IPS-18a (cell line): ENCODE results near the gene FTO.

Experiments used
- H3K27ac ChIP-seq: one replicate; pipeline ENCODE4 v1.5.1; 2013; ENCODE audit warnings: low read length
- H3K27me3 ChIP-seq: one replicate; pipeline ENCODE4 v1.6.1; 2013; ENCODE audit warnings: mild to moderate bottlenecking, low read length; ENCODE audit not compliant: control insufficient read depth, insufficient read depth
- H3K36me3 ChIP-seq: one replicate; pipeline ENCODE4 v1.6.1; 2013; ENCODE audit warnings: low read depth, low read length; ENCODE audit not compliant: control insufficient read depth
- H3K4me1 ChIP-seq: one replicate; pipeline ENCODE4 v1.6.1; 2013; ENCODE audit warnings: low read depth, low read length; ENCODE audit not compliant: control insufficient read depth
- H3K4me3 ChIP-seq: one replicate; pipeline ENCODE4 v1.5.1; 2013; ENCODE audit warnings: low read length
- H3K9ac ChIP-seq: one replicate; pipeline ENCODE4 v1.6.1; 2013; ENCODE audit warnings: mild to moderate bottlenecking, low read length, moderate library complexity
- H3K9me3 ChIP-seq: one replicate; pipeline ENCODE4 v1.6.1; 2013; ENCODE audit warnings: low read depth, low read length; ENCODE audit not compliant: control insufficient read depth

Gene FTO

DNA sequence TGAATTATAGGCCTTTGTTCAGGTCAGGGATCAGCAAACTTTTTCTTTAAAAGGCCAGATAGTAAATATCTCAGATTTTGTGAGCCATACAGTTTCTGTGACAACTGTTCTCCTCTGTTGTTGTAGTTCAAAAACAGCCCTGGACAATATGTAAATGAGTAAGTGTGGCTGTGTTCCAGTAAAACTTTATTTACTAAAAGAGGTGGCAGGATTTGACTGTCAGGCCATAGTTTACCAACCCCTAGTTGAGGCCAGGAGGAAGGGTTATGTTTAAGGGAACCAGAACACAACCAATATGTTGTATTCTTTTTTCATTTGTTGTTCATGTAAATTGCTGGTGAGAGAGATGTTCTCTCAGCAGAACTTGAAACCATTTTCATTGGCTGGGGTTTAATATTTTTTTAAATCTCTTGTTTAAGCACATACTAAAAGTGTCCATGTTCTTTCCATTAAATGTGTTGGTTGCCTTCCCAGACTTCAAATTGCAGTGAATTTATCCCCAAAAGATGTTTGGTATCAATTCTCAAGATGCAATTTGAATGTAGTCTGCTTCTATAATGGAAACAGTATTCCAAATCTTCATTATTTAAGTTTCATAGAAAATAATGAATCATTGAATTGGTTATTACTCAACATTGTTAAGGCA is 260.3 kb downstream of the FTO start:
- Histone ChIP-seq H3K9me3 (no peaks in the 10 kb centered on the region), H3K9ac (no peak overlapping the region), H3K36me3 (no peaks in the 10 kb centered on the region), H3K4me3 (no peak overlapping the region), H3K4me1 (peaks cover 8% of the 10 kb centered on the region), H3K27me3 (no peaks in the 10 kb centered on the region), H3K27ac (no peak overlapping the region)

DNA sequence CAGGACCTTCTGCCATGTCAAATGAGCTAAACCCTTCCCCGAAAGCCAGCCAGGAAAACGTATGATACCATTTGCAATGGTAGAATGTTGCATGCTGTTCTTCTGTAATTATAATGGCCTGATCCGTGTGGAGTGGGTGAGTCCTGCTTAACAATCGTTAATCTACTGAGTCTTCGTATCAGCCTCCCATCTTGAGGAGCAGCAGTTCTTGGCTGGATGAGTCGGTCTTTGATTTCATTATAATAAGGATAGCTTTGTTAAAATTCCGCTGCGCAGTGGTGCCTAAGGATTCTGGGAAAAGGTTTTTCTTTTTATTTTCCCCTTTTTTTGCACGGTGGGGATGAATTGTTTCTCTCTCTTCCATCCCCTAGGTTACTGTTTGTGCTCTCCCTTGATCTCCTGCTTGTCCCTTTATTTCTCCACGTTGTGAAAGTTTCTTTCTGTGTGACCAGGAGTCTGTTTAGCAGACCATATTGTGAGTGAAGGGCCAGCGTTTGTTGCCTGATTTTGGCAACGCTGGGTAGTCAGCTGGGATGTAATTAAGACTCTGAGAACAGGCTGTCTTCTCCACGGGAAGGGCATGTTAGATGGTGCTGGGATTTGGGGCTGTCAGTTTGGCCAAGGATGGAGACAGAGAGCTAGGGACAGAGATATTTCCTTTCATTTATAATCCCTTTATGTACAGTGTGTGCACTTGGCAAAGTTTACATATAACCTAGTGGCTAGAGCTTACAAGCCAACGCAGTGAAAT is 263.0 kb downstream of the FTO start:
- no peaks in the 10 kb centered on the region for H3K36me3 ChIP-seq
- peaks cover 8% of the 10 kb centered on the region for H3K4me1 ChIP-seq
- H3K27me3 ChIP-seq, result no peaks in the 10 kb centered on the region
- no peaks in the 10 kb centered on the region for H3K9me3 ChIP-seq
- H3K4me3 ChIP-seq, result no peak overlapping the region
- H3K9ac ChIP-seq, result no peak overlapping the region
- H3K27ac ChIP-seq, result no peak overlapping the region

DNA sequence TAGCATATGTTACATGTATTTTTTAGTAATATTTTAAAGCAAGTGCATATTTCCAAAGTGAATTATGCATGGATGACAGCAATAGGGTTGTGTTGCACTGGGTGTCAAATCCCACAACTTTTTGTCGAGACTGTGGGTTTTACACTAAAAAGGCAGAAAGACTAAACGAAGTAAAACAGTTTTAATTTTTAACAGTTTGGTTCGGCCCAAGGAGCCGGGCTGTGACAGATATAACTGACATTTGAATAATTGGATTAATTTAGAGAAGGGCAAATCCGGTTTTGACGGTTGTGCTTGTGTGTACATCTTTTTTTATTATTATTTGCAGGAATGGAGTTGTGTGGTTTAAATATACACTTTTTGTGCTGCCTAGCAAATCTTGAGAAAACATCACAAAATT is 263.6 kb downstream of the FTO start:
- peaks cover 8% of the 10 kb centered on the region for H3K4me1 ChIP-seq
- no peaks in the 10 kb centered on the region for H3K9me3 ChIP-seq
- no peak overlapping the region for H3K9ac ChIP-seq
- no peaks in the 10 kb centered on the region for H3K27me3 ChIP-seq
- H3K27ac ChIP-seq, result no peak overlapping the region
- H3K4me3 ChIP-seq, result no peak overlapping the region
- no peaks in the 10 kb centered on the region for H3K36me3 ChIP-seq

DNA sequence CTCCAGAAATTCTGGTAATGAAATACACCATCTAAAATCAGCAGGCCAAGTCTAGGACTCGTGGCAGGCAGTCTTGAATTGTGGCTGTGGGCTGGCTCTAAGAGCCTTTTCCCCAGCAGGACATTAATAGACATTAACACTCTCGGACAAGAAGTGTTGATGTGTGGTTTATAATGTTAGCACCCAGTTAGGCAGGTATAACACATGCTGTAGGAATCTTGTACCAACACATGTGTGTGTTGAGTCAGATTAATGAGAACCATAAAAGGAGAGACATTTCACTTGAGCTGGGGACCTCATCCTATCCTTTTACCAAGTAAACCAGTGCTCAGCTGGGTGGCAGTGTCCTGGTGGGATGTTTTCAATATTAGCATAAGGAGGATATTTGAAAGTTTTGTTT is 264.5 kb downstream of the FTO start:
- peaks cover 8% of the 10 kb centered on the region for H3K4me1 ChIP-seq
- no peak overlapping the region for H3K27ac ChIP-seq

DNA sequence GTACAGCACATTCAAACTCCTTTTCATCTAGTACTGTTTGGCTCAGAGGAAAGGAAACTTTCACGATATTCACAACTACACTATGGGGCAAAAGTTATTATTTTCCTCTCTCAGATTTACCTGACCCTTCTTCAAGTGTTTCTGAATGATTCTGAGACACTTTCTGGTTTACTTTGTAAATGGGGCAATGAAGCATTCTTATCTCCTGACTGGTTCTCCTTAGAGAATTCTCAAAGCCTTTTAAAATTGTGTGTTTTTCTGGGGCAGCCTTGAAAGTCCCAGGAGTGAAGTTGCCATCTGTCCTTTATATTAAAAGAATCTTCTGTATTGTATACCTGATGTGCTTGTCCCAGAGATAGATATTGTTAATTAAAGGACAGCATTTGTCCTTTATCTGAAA is 264.9 kb downstream of the FTO start:
- H3K9me3 ChIP-seq, result no peaks in the 10 kb centered on the region
- peaks cover 8% of the 10 kb centered on the region for H3K4me1 ChIP-seq
- H3K36me3 ChIP-seq, result no peaks in the 10 kb centered on the region

More for the DNA sequence above, 264.5 kb downstream of the FTO start:
- H3K4me3 ChIP-seq, result no peak overlapping the region
- no peaks in the 10 kb centered on the region for H3K27me3 ChIP-seq
- no peaks in the 10 kb centered on the region for H3K36me3 ChIP-seq
- H3K9ac ChIP-seq, result no peak overlapping the region
- H3K9me3 ChIP-seq, result no peaks in the 10 kb centered on the region

DNA sequence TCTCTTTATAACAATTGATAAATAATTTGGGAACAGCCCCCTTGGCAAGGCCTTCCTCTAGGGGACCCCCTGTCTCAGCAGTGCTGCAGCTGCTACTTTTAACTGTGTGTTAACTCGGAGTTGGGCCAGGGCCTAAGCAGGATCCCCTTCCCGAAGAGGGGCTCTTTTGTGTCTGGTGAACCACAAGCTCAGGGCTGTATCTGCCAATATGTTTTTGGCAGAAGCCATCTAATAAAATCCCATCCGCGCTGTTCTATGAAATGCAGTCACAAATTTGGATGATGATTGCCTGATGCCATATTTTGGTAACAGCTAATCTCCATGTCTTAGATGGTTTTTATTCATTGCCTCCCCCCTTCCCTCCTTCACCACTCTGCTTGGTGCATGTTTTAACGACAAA is 267.7 kb downstream of the FTO start:
- no peak overlapping the region for H3K27ac ChIP-seq
- no peaks in the 10 kb centered on the region for H3K27me3 ChIP-seq
- H3K9me3 ChIP-seq, result no peaks in the 10 kb centered on the region
- no peak overlapping the region for H3K4me3 ChIP-seq
- no peaks in the 10 kb centered on the region for H3K36me3 ChIP-seq
- H3K4me1 ChIP-seq, result peaks cover 8% of the 10 kb centered on the region
- H3K9ac ChIP-seq, result no peak overlapping the region

More for the DNA sequence above, 264.9 kb downstream of the FTO start:
- no peak overlapping the region for H3K9ac ChIP-seq
- H3K27ac ChIP-seq, result no peak overlapping the region
- H3K4me3 ChIP-seq, result no peak overlapping the region
- no peaks in the 10 kb centered on the region for H3K27me3 ChIP-seq

DNA sequence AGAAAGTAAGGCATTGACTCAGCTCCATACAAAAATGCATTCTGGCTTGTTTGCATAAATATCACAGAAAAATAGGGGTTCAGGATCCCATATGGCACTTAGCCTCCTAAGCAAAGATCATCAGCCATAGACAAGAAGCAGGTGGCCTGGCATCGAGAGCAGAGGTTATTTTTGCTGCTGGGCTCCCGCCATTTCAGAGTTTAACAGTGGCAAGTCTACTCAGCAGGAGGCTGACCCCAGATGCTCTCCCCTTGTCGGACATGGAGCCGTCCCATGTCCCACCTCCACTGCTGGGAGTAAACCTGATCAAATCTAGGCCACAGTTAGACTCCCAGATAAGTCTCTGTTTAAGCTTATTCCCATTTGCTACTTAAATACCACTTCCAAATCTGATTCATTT is 269.1 kb downstream of the FTO start:
- no peak overlapping the region for H3K9ac ChIP-seq

DNA sequence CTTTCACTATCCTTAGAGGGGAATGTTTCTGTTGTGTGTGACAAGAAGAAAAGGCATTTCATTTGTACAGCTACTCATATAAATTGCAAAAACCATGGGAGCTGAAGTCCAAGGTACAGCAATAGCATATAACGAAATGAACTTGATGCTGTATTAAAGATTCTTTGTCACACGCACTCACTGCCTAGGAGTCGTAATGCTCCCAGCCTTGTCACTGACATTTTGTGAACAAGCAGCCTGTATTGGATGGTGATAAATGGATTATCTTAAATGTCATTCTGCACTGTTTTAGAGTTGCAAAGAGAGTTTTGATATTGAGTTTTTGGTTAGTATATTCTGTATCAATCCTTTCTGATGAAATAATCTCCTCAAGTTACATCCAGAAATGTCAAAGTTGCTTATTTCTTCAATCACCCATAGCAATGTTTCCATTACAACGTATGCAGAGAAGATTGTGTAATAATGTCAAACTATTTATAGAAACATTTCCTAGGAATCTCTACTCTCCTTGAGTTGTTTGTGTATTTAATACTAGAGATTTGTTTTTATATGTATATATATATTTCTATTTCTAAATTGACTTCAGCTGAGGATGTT is 270.6 kb downstream of the FTO start:
- H3K9ac ChIP-seq, result no peak overlapping the region

More for the DNA sequence above, 269.1 kb downstream of the FTO start:
- H3K36me3 ChIP-seq, result no peaks in the 10 kb centered on the region
- no peak overlapping the region for H3K4me3 ChIP-seq
- H3K27me3 ChIP-seq, result no peaks in the 10 kb centered on the region
- H3K4me1 ChIP-seq, result peaks cover 8% of the 10 kb centered on the region
- H3K9me3 ChIP-seq, result no peaks in the 10 kb centered on the region
- no peak overlapping the region for H3K27ac ChIP-seq

DNA sequence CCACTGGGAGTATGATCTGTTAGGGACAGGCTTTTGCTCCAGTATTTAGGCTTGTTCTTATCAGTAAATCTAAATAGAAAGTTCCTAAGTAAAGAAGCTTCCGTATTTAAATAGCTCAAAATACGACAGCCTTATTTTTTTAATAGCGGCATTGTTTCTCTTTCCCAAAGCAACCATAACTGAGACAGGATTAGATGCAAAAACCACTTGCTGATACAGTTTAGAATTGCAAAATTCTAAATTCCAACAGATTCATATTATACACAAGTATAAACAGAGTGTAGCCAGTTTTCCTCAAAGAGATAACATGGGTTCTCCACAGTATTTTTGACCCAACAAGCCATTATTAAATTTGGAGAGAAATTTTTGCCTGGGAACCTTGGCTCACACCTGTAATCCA is 276.7 kb downstream of the FTO start:
- H3K4me1 ChIP-seq, result peaks cover 6% of the 10 kb centered on the region
- H3K9ac ChIP-seq, result no peak overlapping the region
- no peaks in the 10 kb centered on the region for H3K27me3 ChIP-seq
- no peak overlapping the region for H3K4me3 ChIP-seq
- no peaks in the 10 kb centered on the region for H3K36me3 ChIP-seq
- H3K9me3 ChIP-seq, result no peaks in the 10 kb centered on the region
- no peak overlapping the region for H3K27ac ChIP-seq

More for the DNA sequence above, 270.6 kb downstream of the FTO start:
- Histone ChIP-seq H3K36me3 (no peaks in the 10 kb centered on the region), H3K4me3 (no peak overlapping the region), H3K27me3 (no peaks in the 10 kb centered on the region), H3K27ac (no peak overlapping the region), H3K9me3 (no peaks in the 10 kb centered on the region), H3K4me1 (no peaks in the 10 kb centered on the region)

DNA sequence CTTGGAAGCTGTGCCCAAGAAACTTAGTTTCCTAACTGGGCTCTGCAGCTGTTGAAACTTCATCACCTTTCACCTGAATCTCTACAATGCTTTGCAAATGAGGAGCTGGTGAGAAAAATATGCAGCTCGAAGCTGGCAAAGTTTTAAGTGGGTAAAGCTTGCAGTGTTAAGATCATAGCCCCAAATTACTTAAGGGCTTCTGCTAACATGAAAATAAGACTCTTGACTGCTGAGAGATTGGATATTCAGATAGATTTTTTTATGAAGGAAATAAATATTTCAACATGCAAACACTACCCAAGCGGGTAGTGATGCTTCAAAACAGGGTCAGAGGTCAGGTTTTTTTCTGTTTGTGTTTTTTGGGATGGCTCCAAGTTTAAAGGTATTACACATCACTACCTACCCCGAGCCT is 278.7 kb downstream of the FTO start:
- H3K9ac ChIP-seq, result no peak overlapping the region
- no peaks in the 10 kb centered on the region for H3K9me3 ChIP-seq
- no peaks in the 10 kb centered on the region for H3K27me3 ChIP-seq
- H3K4me1 ChIP-seq, result peaks cover 6% of the 10 kb centered on the region
- H3K36me3 ChIP-seq, result no peaks in the 10 kb centered on the region
- H3K27ac ChIP-seq, result no peak overlapping the region
- no peak overlapping the region for H3K4me3 ChIP-seq

DNA sequence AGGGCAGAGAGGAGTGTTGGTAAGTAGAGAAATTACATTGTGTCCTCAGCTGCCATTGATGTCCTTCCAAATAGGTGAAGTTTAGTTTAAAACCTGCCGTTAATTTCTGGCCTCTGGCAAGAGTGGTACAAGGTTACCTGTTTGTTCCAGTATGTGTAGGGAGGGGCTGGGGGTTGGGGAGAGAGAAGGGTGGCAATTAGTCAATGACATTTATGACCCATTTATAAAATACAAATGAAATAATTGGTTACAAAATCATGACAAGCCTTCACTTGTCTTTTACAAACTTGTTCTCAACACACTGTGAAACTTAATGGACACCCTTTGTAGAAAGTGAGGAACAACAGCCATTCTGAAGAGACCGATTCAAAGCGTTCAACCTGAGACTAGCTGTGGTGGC is 281.0 kb downstream of the FTO start:
- Histone ChIP-seq H3K4me3 (no peak overlapping the region), H3K9ac (no peak overlapping the region), H3K27ac (no peak overlapping the region), H3K9me3 (no peaks in the 10 kb centered on the region), H3K36me3 (no peaks in the 10 kb centered on the region), H3K4me1 (peaks cover 6% of the 10 kb centered on the region), H3K27me3 (no peaks in the 10 kb centered on the region)
